Nephron (organoid): ENCODE data around the gene SMAD6.

ENCODE experiments used
- H3K27ac Mint-ChIP-seq, 3 experiments: 2 replicates each; pipeline ENCODE4 v1.8.0; 2020; ENCODE audit warnings: mixed read lengths in 3 of 3, mild to moderate bottlenecking in 2 of 3, moderate library complexity in 1 of 3
- H3K27me3 Mint-ChIP-seq: 2 replicates; pipeline ENCODE4 v1.8.0; 2021; ENCODE audit warnings: low read depth, mild to moderate bottlenecking, moderate library complexity, mixed read lengths
- H3K36me3 Mint-ChIP-seq: 2 replicates; pipeline ENCODE4 v1.8.0; 2020; ENCODE audit warnings: low read depth, mixed read lengths
- H3K4me1 Mint-ChIP-seq: 2 replicates; pipeline ENCODE4 v1.8.0; 2020; ENCODE audit warnings: mixed read lengths
- H3K4me3 Mint-ChIP-seq, 3 experiments: 2 replicates each; pipeline ENCODE4 v1.8.0; 2020; ENCODE audit warnings: mild to moderate bottlenecking in 3 of 3, mixed read lengths in 3 of 3, moderate library complexity in 2 of 3
- H3K9me3 Mint-ChIP-seq: 2 replicates; pipeline ENCODE4 v1.8.0; 2020; ENCODE audit warnings: mixed read lengths
- CTCF ChIP-seq, 3 experiments: fragments of 200-600 bp; sonication (generic); IDR thresholded peaks; one replicate each; pipeline ENCODE4 v1.5.0; 2021; ENCODE audit warnings: antibody characterized with exemption in 3 of 3; ENCODE audit not compliant: unreplicated experiment in 3 of 3

Gene SMAD6

GRCh38 chr15:66771351-66771650 lies 69.3 kb downstream of the SMAD6 start:
- peaks cover 75% of the 10 kb centered on the region for H3K4me1 Mint-ChIP-seq
- H3K27ac Mint-ChIP-seq = peak overlapping the region; percentile 83 to 99 (median 86)
- no peaks in the 10 kb centered on the region for H3K36me3 Mint-ChIP-seq
- no peaks in the 10 kb centered on the region for H3K27me3 Mint-ChIP-seq
- no peak for TF ChIP-seq CTCF (IDR thresholded peaks at IDR 0.05; ENCODE audit: unreplicated experiment in 3 of 3)
- H3K4me3 Mint-ChIP-seq = peak overlapping the region in 2 of 3 experiments; percentile 28 to 32
- no peaks in the 10 kb centered on the region for H3K9me3 Mint-ChIP-seq

GRCh38 chr15:66772604-66773128 lies 70.6 kb downstream of the SMAD6 start:
- peak overlapping the region; percentile 23 to 51 (median 39) for H3K4me3 Mint-ChIP-seq
- H3K36me3 Mint-ChIP-seq = no peaks in the 10 kb centered on the region
- no peak for TF ChIP-seq CTCF (IDR thresholded peaks at IDR 0.05; ENCODE audit: unreplicated experiment in 3 of 3)
- H3K27me3 Mint-ChIP-seq = no peaks in the 10 kb centered on the region
- peaks cover 77% of the 10 kb centered on the region for H3K4me1 Mint-ChIP-seq
- no peaks in the 10 kb centered on the region for H3K9me3 Mint-ChIP-seq
- peak overlapping the region; percentile 98 to 100 (median 99) for H3K27ac Mint-ChIP-seq

GRCh38 chr15:66773129-66773873 lies 71.3 kb downstream of the SMAD6 start:
- no peak for TF ChIP-seq CTCF (IDR thresholded peaks at IDR 0.05; ENCODE audit: unreplicated experiment in 3 of 3)
- H3K9me3 Mint-ChIP-seq = no peaks in the 10 kb centered on the region
- peaks cover 79% of the 10 kb centered on the region for H3K4me1 Mint-ChIP-seq
- no peaks in the 10 kb centered on the region for H3K27me3 Mint-ChIP-seq
- no peaks in the 10 kb centered on the region for H3K36me3 Mint-ChIP-seq
- peak overlapping the region; percentile 98 to 100 (median 99) for H3K27ac Mint-ChIP-seq
- H3K4me3 Mint-ChIP-seq = peak overlapping the region; percentile 60 to 68 (median 68)

- H3K9me3 Mint-ChIP-seq = no peaks in the 10 kb centered on the region
Observed at GRCh38 chr15:66774001-66774814, 72.2 kb downstream of the SMAD6 start.

More at GRCh38 chr15:66774001-66774814, 72.2 kb downstream of the SMAD6 start:
- no peaks in the 10 kb centered on the region for H3K36me3 Mint-ChIP-seq
- peaks cover 78% of the 10 kb centered on the region for H3K4me1 Mint-ChIP-seq
- H3K27ac Mint-ChIP-seq = peak overlapping the region; percentile 98 to 100 (median 99)
- TF ChIP-seq CTCF (IDR thresholded peaks at IDR 0.05; ENCODE audit: unreplicated experiment in 3 of 3) = peak; percentile 95 to 99 (median 96)
- no peaks in the 10 kb centered on the region for H3K27me3 Mint-ChIP-seq
- H3K4me3 Mint-ChIP-seq = peak overlapping the region; percentile 24 to 55 (median 34)
